ENCODE measurements around the gene PNCK.
A peak's percentile ranks its signal among the peaks of the same experiment; 100 is the strongest.

PNCK gene

GRCh38 chrX:153643431-153644351 is 29.9 kb downstream of the PNCK start:
- H3K27me3 ChIP-seq (ENCODE audit: control insufficient read depth in 5 of 5, insufficient read depth in 4 of 5, low read length in 5 of 5) = peaks cover 33 to 76% (median 70%) of the 10 kb centered on the region in 5 donors
- H3K9ac ChIP-seq (ENCODE audit: low read length in 5 of 5) = no peak overlapping the region
- no peak overlapping the region for H3K27ac ChIP-seq (ENCODE audit: low read depth, low read length)
- H3K9me3 ChIP-seq (ENCODE audit: control insufficient read depth in 5 of 5, low read length in 5 of 5) = peaks cover 0 to 9% (median 0%) of the 10 kb centered on the region in 5 donors
- peak overlapping the region in 3 of 5 donors; percentile 14 to 42 (median 34) for H3K4me3 ChIP-seq (ENCODE audit: low read depth in 1 of 5, low read length in 5 of 5)
- H3K36me3 ChIP-seq (ENCODE audit: control insufficient read depth in 5 of 5, insufficient read depth in 5 of 5, low read length in 5 of 5) = no peaks in the 10 kb centered on the region
- peaks cover 0 to 37% (median 21%) of the 10 kb centered on the region in 5 donors for H3K4me1 ChIP-seq (ENCODE audit: control insufficient read depth in 5 of 5, insufficient read depth in 5 of 5, low read length in 5 of 5)

GRCh38 chrX:153642655-153643430 is 30.8 kb downstream of the PNCK start:
- Histone ChIP-seq H3K36me3 (ENCODE audit: control insufficient read depth in 5 of 5, insufficient read depth in 5 of 5, low read length in 5 of 5) (no peaks in the 10 kb centered on the region), H3K4me3 (ENCODE audit: low read depth in 1 of 5, low read length in 5 of 5) (no peak overlapping the region)

GRCh38 chrX:153642051-153642654 is 31.5 kb downstream of the PNCK start:
- H3K4me1 ChIP-seq (ENCODE audit: control insufficient read depth in 5 of 5, insufficient read depth in 5 of 5, low read length in 5 of 5) = peaks cover 0 to 30% (median 15%) of the 10 kb centered on the region in 5 donors
- peaks cover 27 to 73% (median 66%) of the 10 kb centered on the region in 5 donors for H3K27me3 ChIP-seq (ENCODE audit: control insufficient read depth in 5 of 5, insufficient read depth in 4 of 5, low read length in 5 of 5)
- H3K4me3 ChIP-seq (ENCODE audit: low read depth in 1 of 5, low read length in 5 of 5) = no peak overlapping the region
- no peaks in the 10 kb centered on the region for H3K36me3 ChIP-seq (ENCODE audit: control insufficient read depth in 5 of 5, insufficient read depth in 5 of 5, low read length in 5 of 5)
- no peak overlapping the region for H3K27ac ChIP-seq (ENCODE audit: low read depth, low read length)
- no peak overlapping the region for H3K9ac ChIP-seq (ENCODE audit: low read length in 5 of 5)
- peaks cover 0 to 9% (median 0%) of the 10 kb centered on the region in 5 donors for H3K9me3 ChIP-seq (ENCODE audit: control insufficient read depth in 5 of 5, low read length in 5 of 5)

More at GRCh38 chrX:153642655-153643430, 30.8 kb downstream of the PNCK start:
- peaks cover 0 to 9% (median 0%) of the 10 kb centered on the region in 5 donors for H3K9me3 ChIP-seq (ENCODE audit: control insufficient read depth in 5 of 5, low read length in 5 of 5)
- H3K4me1 ChIP-seq (ENCODE audit: control insufficient read depth in 5 of 5, insufficient read depth in 5 of 5, low read length in 5 of 5) = peaks cover 0 to 37% (median 20%) of the 10 kb centered on the region in 5 donors
- H3K27me3 ChIP-seq (ENCODE audit: control insufficient read depth in 5 of 5, insufficient read depth in 4 of 5, low read length in 5 of 5) = peaks cover 32 to 74% (median 70%) of the 10 kb centered on the region in 5 donors
- no peak overlapping the region for H3K27ac ChIP-seq (ENCODE audit: low read depth, low read length)
- no peak overlapping the region for H3K9ac ChIP-seq (ENCODE audit: low read length in 5 of 5)

- Histone ChIP-seq H3K9ac (ENCODE audit: low read length in 5 of 5) (no peak overlapping the region), H3K27me3 (ENCODE audit: control insufficient read depth in 5 of 5, insufficient read depth in 4 of 5, low read length in 5 of 5) (peaks cover 25 to 71% (median 67%) of the 10 kb centered on the region in 5 donors), H3K9me3 (ENCODE audit: control insufficient read depth in 5 of 5, low read length in 5 of 5) (peaks cover 0 to 9% (median 0%) of the 10 kb centered on the region in 5 donors), H3K4me3 (ENCODE audit: low read depth in 1 of 5, low read length in 5 of 5) (no peak overlapping the region), H3K4me1 (ENCODE audit: control insufficient read depth in 5 of 5, insufficient read depth in 5 of 5, low read length in 5 of 5) (peaks cover 0 to 26% (median 12%) of the 10 kb centered on the region in 5 donors), H3K36me3 (ENCODE audit: control insufficient read depth in 5 of 5, insufficient read depth in 5 of 5, low read length in 5 of 5) (no peaks in the 10 kb centered on the region), H3K27ac (ENCODE audit: low read depth, low read length) (no peak overlapping the region)
Observed at GRCh38 chrX:153641627-153642026, 32.0 kb downstream of the PNCK start.

GRCh38 chrX:153640736-153641575 is 32.7 kb downstream of the PNCK start:
- Histone ChIP-seq H3K36me3 (ENCODE audit: control insufficient read depth in 5 of 5, insufficient read depth in 5 of 5, low read length in 5 of 5) (no peaks in the 10 kb centered on the region), H3K4me3 (ENCODE audit: low read depth in 1 of 5, low read length in 5 of 5) (no peak overlapping the region), H3K27ac (ENCODE audit: low read depth, low read length) (no peak overlapping the region), H3K27me3 (ENCODE audit: control insufficient read depth in 5 of 5, insufficient read depth in 4 of 5, low read length in 5 of 5) (peaks cover 22 to 64% (median 60%) of the 10 kb centered on the region in 5 donors), H3K9ac (ENCODE audit: low read length in 5 of 5) (no peak overlapping the region), H3K4me1 (ENCODE audit: control insufficient read depth in 5 of 5, insufficient read depth in 5 of 5, low read length in 5 of 5) (peaks cover 0 to 24% (median 10%) of the 10 kb centered on the region in 5 donors), H3K9me3 (ENCODE audit: control insufficient read depth in 5 of 5, low read length in 5 of 5) (peaks cover 0 to 7% (median 0%) of the 10 kb centered on the region in 5 donors)

GRCh38 chrX:153640045-153640686 is 33.4 kb downstream of the PNCK start:
- Histone ChIP-seq H3K4me1 (ENCODE audit: control insufficient read depth in 5 of 5, insufficient read depth in 5 of 5, low read length in 5 of 5) (peaks cover 0 to 24% (median 10%) of the 10 kb centered on the region in 5 donors), H3K9ac (ENCODE audit: low read length in 5 of 5) (no peak overlapping the region), H3K4me3 (ENCODE audit: low read depth in 1 of 5, low read length in 5 of 5) (no peak overlapping the region), H3K27me3 (ENCODE audit: control insufficient read depth in 5 of 5, insufficient read depth in 4 of 5, low read length in 5 of 5) (peaks cover 22 to 59% (median 53%) of the 10 kb centered on the region in 5 donors), H3K9me3 (ENCODE audit: control insufficient read depth in 5 of 5, low read length in 5 of 5) (peaks cover 0 to 4% (median 0%) of the 10 kb centered on the region in 5 donors), H3K27ac (ENCODE audit: low read depth, low read length) (no peak overlapping the region), H3K36me3 (ENCODE audit: control insufficient read depth in 5 of 5, insufficient read depth in 5 of 5, low read length in 5 of 5) (no peaks in the 10 kb centered on the region)

- Histone ChIP-seq H3K36me3 (ENCODE audit: control insufficient read depth in 5 of 5, insufficient read depth in 5 of 5, low read length in 5 of 5) (no peaks in the 10 kb centered on the region), H3K4me1 (ENCODE audit: control insufficient read depth in 5 of 5, insufficient read depth in 5 of 5, low read length in 5 of 5) (peaks cover 3 to 27% (median 18%) of the 10 kb centered on the region in 5 donors), H3K27ac (ENCODE audit: low read depth, low read length) (no peak overlapping the region), H3K9me3 (ENCODE audit: control insufficient read depth in 5 of 5, low read length in 5 of 5) (no peaks in the 10 kb centered on the region), H3K9ac (ENCODE audit: low read length in 5 of 5) (no peak overlapping the region), H3K27me3 (ENCODE audit: control insufficient read depth in 5 of 5, insufficient read depth in 4 of 5, low read length in 5 of 5) (peaks cover 22 to 52% (median 47%) of the 10 kb centered on the region in 5 donors), H3K4me3 (ENCODE audit: low read depth in 1 of 5, low read length in 5 of 5) (no peak overlapping the region)
Observed at GRCh38 chrX:153639177-153640044, 34.2 kb downstream of the PNCK start.

- H3K9me3 ChIP-seq (ENCODE audit: control insufficient read depth in 5 of 5, low read length in 5 of 5) = no peaks in the 10 kb centered on the region
- H3K4me3 ChIP-seq (ENCODE audit: low read depth in 1 of 5, low read length in 5 of 5) = no peak overlapping the region
- H3K36me3 ChIP-seq (ENCODE audit: control insufficient read depth in 5 of 5, insufficient read depth in 5 of 5, low read length in 5 of 5) = no peaks in the 10 kb centered on the region
- peaks cover 22 to 51% (median 47%) of the 10 kb centered on the region in 5 donors for H3K27me3 ChIP-seq (ENCODE audit: control insufficient read depth in 5 of 5, insufficient read depth in 4 of 5, low read length in 5 of 5)
- peaks cover 3 to 23% (median 16%) of the 10 kb centered on the region in 5 donors for H3K4me1 ChIP-seq (ENCODE audit: control insufficient read depth in 5 of 5, insufficient read depth in 5 of 5, low read length in 5 of 5)
- no peak overlapping the region for H3K9ac ChIP-seq (ENCODE audit: low read length in 5 of 5)
- H3K27ac ChIP-seq (ENCODE audit: low read depth, low read length) = no peak overlapping the region
Observed at GRCh38 chrX:153638436-153639176, 35.0 kb downstream of the PNCK start.
